D721Med (cell line): ENCODE data around the gene KLRC3.
"Not testable (repeated sequence)": the region's sequence is repeated elsewhere in the genome, so short reads cannot be mapped to it uniquely, and the experiment has no call there.

Experiments used
- DNase-seq: peaks from one replicate; pipeline ENCODE4 v3.0.0; 2011; ENCODE audit warnings: low spot score; ENCODE audit not compliant: insufficient read length
- FAIRE-seq: peaks from 2 replicates; lab custom pipeline; 2011; peaks lifted over from hg19 to GRCh38; lab: Jason Lieb, UNC
- CTCF ChIP-seq: IDR thresholded peaks from 2 replicates; pipeline ENCODE4 v1.5.1; 2012; ENCODE audit warnings: mild to moderate bottlenecking, control low read depth; ENCODE audit not compliant: insufficient read depth; ENCODE audit errors: missing control alignments

The KLRC3 gene

GRCh38 chr12:10448236-10448635, 27.8 kb upstream of the KLRC3 start:
- DNase-seq = no peak
- no peak for TF ChIP-seq CTCF
- FAIRE-seq = no peak

- DNase-seq = not testable (repeated sequence)
These were observed 25.7 kb upstream of the KLRC3 start for GRCh38 chr12:10446052-10446451.

GRCh38 chr12:10441144-10441543, 20.7 kb upstream of the KLRC3 start:
- not testable (repeated sequence) for DNase-seq, FAIRE-seq

More at GRCh38 chr12:10446052-10446451, 25.7 kb upstream of the KLRC3 start:
- FAIRE-seq = peak; percentile 95

- DNase-seq = not testable (repeated sequence)
- FAIRE-seq = peak; percentile 93
These were observed 19.3 kb upstream of the KLRC3 start for GRCh38 chr12:10439608-10440274.

GRCh38 chr12:10437601-10438000, 17.2 kb upstream of the KLRC3 start:
- FAIRE-seq = peak; percentile 67
- not testable (repeated sequence) for DNase-seq

GRCh38 chr12:10435816-10436215, 15.4 kb upstream of the KLRC3 start, which contains the start of gene KLRC2:
Gene KLRC2, minus strand, starts transcription at chr12:10436010. Its CDS starts 24 bp downstream, at chr12:10435986.
- FAIRE-seq, DNase-seq: not testable (repeated sequence)

- DNase-seq, FAIRE-seq: not testable (repeated sequence)
These were observed 10.2 kb upstream of the KLRC3 start for GRCh38 chr12:10430623-10431022.

GRCh38 chr12:10425938-10426337, 5.5 kb upstream of the KLRC3 start:
- DNase-seq, FAIRE-seq: not testable (repeated sequence)

GRCh38 chr12:10424260-10424899, 4.0 kb upstream of the KLRC3 start:
- DNase-seq = not testable (repeated sequence)
- FAIRE-seq = peak; percentile 69

GRCh38 chr12:10422159-10422558, 1.8 kb upstream of the KLRC3 start:
- not testable (repeated sequence) for FAIRE-seq, DNase-seq

- DNase-seq (no peak), FAIRE-seq (no peak)
These were observed 11.0 kb downstream of the KLRC3 start, which contains the start of gene KLRC4 for GRCh38 chr12:10409392-10409791. Gene KLRC4, minus strand, starts transcription at chr12:10409757. Its CDS starts 182 bp downstream, at chr12:10409575.

More at GRCh38 chr12:10409392-10409791, 11.0 kb downstream of the KLRC3 start, which contains the start of gene KLRC4:
- TF ChIP-seq CTCF = no peak
